SK-N-SH (cell line): Measurements from ENCODE around the gene ZIK1. TPM values are rescaled to one million over a fixed set of nuclear protein-coding genes. Genes with fewer than 3 reads are reported as not detected.

Source experiments
- CTCF ChIA-PET: fragments of 300-600, 350-600 bp; formaldehyde crosslinking; extraction: SDS; loops from one replicate; lab custom pipeline; 2021; lab: Yijun Ruan, JAX
- POLR2A ChIA-PET: fragments of 350-600 bp; sonication (Branson Sonifier 250); formaldehyde crosslinking; extraction: SDS; loops from one replicate; lab custom pipeline; 2020; ENCODE audit warnings: antibody characterized with exemption, inconsistent platforms; lab: Yijun Ruan, JAX
- DNase-seq: peaks from one replicate; pipeline ENCODE4 v3.0.0; 2012
- H2AFZ ChIP-seq: fragments of 200-600 bp; sonication (generic); 2 replicates; pipeline ENCODE4 v1.8.1; 2016; ENCODE audit warnings: antibody characterized with exemption, mild to moderate bottlenecking, low read depth
- H3F3A ChIP-seq: fragments of 200-600 bp; sonication (generic); replicated peaks from 2 replicates; pipeline ENCODE3; 2016; ENCODE audit warnings: antibody characterized with exemption, mild to moderate bottlenecking; ENCODE audit not compliant: insufficient read depth
- H3K27ac ChIP-seq, 2 experiments: fragments of 200-500 bp in 1 of 2; fragments of 200-600 bp in 1 of 2; sonication (Bioruptor generic) in 1 of 2; sonication (generic), shearing (Covaris generic) in 1 of 2; 2 replicates each; pipeline versions ENCODE4 v1.5.1 to v1.6.1; 2014 to 2016; ENCODE audit warnings: low read depth in 2 of 2, inconsistent platforms in 1 of 2, low read length in 1 of 2, mild to moderate bottlenecking in 1 of 2, mixed read lengths in 1 of 2
- H3K27me3 ChIP-seq: fragments of 200-600 bp; sonication (generic), shearing (Covaris generic); 2 replicates; pipeline ENCODE4 v1.6.1; 2016; ENCODE audit warnings: mixed run types; ENCODE audit not compliant: insufficient read depth
- H3K36me3 ChIP-seq, 2 experiments: fragments of 200-500 bp in 1 of 2; fragments of 200-600 bp in 1 of 2; sonication (Bioruptor generic) in 1 of 2; sonication (generic) in 1 of 2; replicated peaks in 1 of 2; 2 replicates each; pipeline versions ENCODE3 to v1.5.1; 2014 to 2016; ENCODE audit warnings: low read length in 1 of 2, mild to moderate bottlenecking in 1 of 2; ENCODE audit not compliant: insufficient read depth in 2 of 2, control insufficient read depth in 1 of 2
- H3K4me1 ChIP-seq, 2 experiments: fragments of 200-500 bp in 1 of 2; fragments of 200-600 bp in 1 of 2; sonication (Bioruptor generic) in 1 of 2; sonication (generic), shearing (Covaris generic) in 1 of 2; 2 replicates each; pipeline versions ENCODE4 v1.5.1 to v1.6.1; 2014 to 2016; ENCODE audit warnings: low read depth in 1 of 2, low read length in 1 of 2, mixed run types in 1 of 2; ENCODE audit not compliant: insufficient read depth in 2 of 2, control insufficient read depth in 1 of 2
- H3K4me2 ChIP-seq: fragments of 200-600 bp; sonication (generic), shearing (Covaris generic); 2 replicates; pipeline ENCODE4 v1.6.1; 2017; ENCODE audit warnings: mixed run types
- H3K4me3 ChIP-seq, 2 experiments: fragments of 200-500 bp in 1 of 2; fragments of 200-600 bp in 1 of 2; sonication (Bioruptor generic) in 1 of 2; sonication (generic), shearing (Covaris generic) in 1 of 2; 2 replicates each; pipeline versions ENCODE4 v1.5.1 to v1.8.1; 2014 to 2016; ENCODE audit warnings: low read depth in 2 of 2, inconsistent platforms in 1 of 2, low read length in 1 of 2, mild to moderate bottlenecking in 1 of 2, mixed read lengths in 1 of 2, moderate library complexity in 1 of 2
- H3K79me2 ChIP-seq: fragments of 200-600 bp; sonication (generic); 2 replicates; pipeline ENCODE4 v1.8.1; 2017; ENCODE audit warnings: mild to moderate bottlenecking; ENCODE audit not compliant: insufficient read depth
- H3K9ac ChIP-seq: fragments of 200-600 bp; sonication (generic); 2 replicates; pipeline ENCODE4 v1.6.1; 2017; ENCODE audit warnings: mixed run types
- H3K9me2 ChIP-seq: fragments of 200-600 bp; sonication (generic); 2 replicates; pipeline ENCODE4 v1.6.1; 2017; ENCODE audit warnings: mixed run types
- H3K9me3 ChIP-seq: fragments of 200-600 bp; sonication (generic); 2 replicates; pipeline ENCODE4 v1.6.1; 2017; ENCODE audit warnings: mixed run types, mild to moderate bottlenecking, moderate library complexity
- H4K20me1 ChIP-seq: fragments of 200-600 bp; sonication (generic); 2 replicates; pipeline ENCODE4 v1.6.1; 2017; ENCODE audit warnings: mild to moderate bottlenecking, mixed run types; ENCODE audit not compliant: insufficient read depth
- CHD2 ChIP-seq: fragments of 150-350 bp; IDR thresholded peaks from 2 replicates; pipeline ENCODE4 v1.6.1; 2018; ENCODE audit warnings: low read length; ENCODE audit not compliant: partially characterized antibody
- EZH2phosphoT487 ChIP-seq: fragments of 200-600 bp; sonication (generic); IDR thresholded peaks from 2 replicates; pipeline ENCODE4 v1.6.1; 2017; ENCODE audit warnings: low read depth, mixed run types, mild to moderate bottlenecking, antibody characterized with exemption, moderate library complexity, borderline replicate concordance
- FOXM1 ChIP-seq: IDR thresholded peaks from 2 replicates; pipeline ENCODE4 v1.4.0; 2012; ENCODE audit warnings: low read depth, mild to moderate bottlenecking
- GABPA ChIP-seq: IDR thresholded peaks from 2 replicates; pipeline ENCODE4 v1.4.0; 2012; ENCODE audit warnings: low read depth, mild to moderate bottlenecking
- GATA2 ChIP-seq: sonication (generic); formaldehyde crosslinking; IDR thresholded peaks from 2 replicates; pipeline ENCODE4 v1.5.0; 2020; ENCODE audit warnings: mild to moderate bottlenecking, missing genetic modification reagents
- JUND ChIP-seq: IDR thresholded peaks from 2 replicates; pipeline ENCODE4 v1.4.0; 2012
- MAX ChIP-seq: IDR thresholded peaks from 2 replicates; pipeline ENCODE4 v1.4.0; 2012; ENCODE audit warnings: low read depth
- NFIC ChIP-seq: IDR thresholded peaks from 2 replicates; pipeline ENCODE4 v1.4.0; 2012; ENCODE audit warnings: borderline replicate concordance
- NRF1 ChIP-seq: IDR thresholded peaks from 2 replicates; pipeline ENCODE4 v1.6.1; 2012; ENCODE audit warnings: low read depth, mild to moderate bottlenecking, low read length
- PBX3 ChIP-seq: IDR thresholded peaks from 2 replicates; pipeline ENCODE4; 2012
- POLR2AphosphoS5 ChIP-seq: IDR thresholded peaks from 2 replicates; pipeline ENCODE4 v1.6.1; 2012; ENCODE audit warnings: low read depth, low read length
- RCOR1 ChIP-seq: fragments of 150-350 bp; IDR thresholded peaks from 2 replicates; pipeline ENCODE4 v1.6.1; 2017; ENCODE audit warnings: antibody characterized with exemption, low read length
- RXRA ChIP-seq: IDR thresholded peaks from 2 replicates; pipeline ENCODE4 v1.4.0; 2012; ENCODE audit warnings: low read depth, mild to moderate bottlenecking, borderline replicate concordance
- SIN3A ChIP-seq: IDR thresholded peaks from 2 replicates; pipeline ENCODE4 v1.6.1; 2012; ENCODE audit warnings: low read depth, mild to moderate bottlenecking, low read length, moderate library complexity, borderline replicate concordance
- TAF1 ChIP-seq: IDR thresholded peaks from 2 replicates; pipeline ENCODE4 v1.6.1; 2012; ENCODE audit warnings: low read depth, mild to moderate bottlenecking, low read length, moderate library complexity, borderline replicate concordance
- TEAD4 ChIP-seq: IDR thresholded peaks from 2 replicates; pipeline ENCODE4 v1.4.0; 2012; ENCODE audit warnings: mild to moderate bottlenecking, borderline replicate concordance; ENCODE audit not compliant: insufficient read depth
- ZBTB33 ChIP-seq: IDR thresholded peaks from 2 replicates; pipeline ENCODE4 v1.4.0; 2012; ENCODE audit warnings: low read depth, borderline replicate concordance
- WGBS: methylation state at CpG from one replicate; pipeline ENCODE4 v1.1.6; 2017; ENCODE audit warnings: low lambda C conversion rate; 5-methylcytosine and 5-hydroxymethylcytosine counted together
- polyA plus RNA-seq, 3 experiments: library from polyadenylated mRNA; depleted of rRNA; stranded (reverse); fragments of >200 nt; gene quantifications; 2 replicates each; pipeline ENCODE4 v1.2.3, GENCODE V29; 2012
- TF ChIP-seq, protein P1 (sequence below): IDR thresholded peaks from 2 replicates; pipeline ENCODE4 v1.4.0; 2012; ENCODE audit warnings: low read depth, borderline replicate concordance
- TF ChIP-seq, protein P2 (sequence below): IDR thresholded peaks from 2 replicates; pipeline ENCODE4 v1.6.1; 2012; ENCODE audit warnings: mild to moderate bottlenecking, low read depth, low read length, moderate library complexity
- TF ChIP-seq, protein P3 (sequence below): fragments of 200-600 bp; sonication (generic); IDR thresholded peaks from 2 replicates; pipeline ENCODE4 v1.6.1; 2017; ENCODE audit warnings: antibody characterized with exemption, mild to moderate bottlenecking, moderate library complexity

The ZIK1 gene
- 2.1 and 2.4 TPM in 2 replicates for polyA plus RNA-seq (2012; rRNA removed)
- polyA plus RNA-seq (2012; cell fraction: cytosol; rRNA removed), result 2.2 and 3.2 TPM in 2 replicates
- 3.0 TPM in 2 replicates for polyA plus RNA-seq (2012; cell fraction: nucleus; rRNA removed)

DNA sequence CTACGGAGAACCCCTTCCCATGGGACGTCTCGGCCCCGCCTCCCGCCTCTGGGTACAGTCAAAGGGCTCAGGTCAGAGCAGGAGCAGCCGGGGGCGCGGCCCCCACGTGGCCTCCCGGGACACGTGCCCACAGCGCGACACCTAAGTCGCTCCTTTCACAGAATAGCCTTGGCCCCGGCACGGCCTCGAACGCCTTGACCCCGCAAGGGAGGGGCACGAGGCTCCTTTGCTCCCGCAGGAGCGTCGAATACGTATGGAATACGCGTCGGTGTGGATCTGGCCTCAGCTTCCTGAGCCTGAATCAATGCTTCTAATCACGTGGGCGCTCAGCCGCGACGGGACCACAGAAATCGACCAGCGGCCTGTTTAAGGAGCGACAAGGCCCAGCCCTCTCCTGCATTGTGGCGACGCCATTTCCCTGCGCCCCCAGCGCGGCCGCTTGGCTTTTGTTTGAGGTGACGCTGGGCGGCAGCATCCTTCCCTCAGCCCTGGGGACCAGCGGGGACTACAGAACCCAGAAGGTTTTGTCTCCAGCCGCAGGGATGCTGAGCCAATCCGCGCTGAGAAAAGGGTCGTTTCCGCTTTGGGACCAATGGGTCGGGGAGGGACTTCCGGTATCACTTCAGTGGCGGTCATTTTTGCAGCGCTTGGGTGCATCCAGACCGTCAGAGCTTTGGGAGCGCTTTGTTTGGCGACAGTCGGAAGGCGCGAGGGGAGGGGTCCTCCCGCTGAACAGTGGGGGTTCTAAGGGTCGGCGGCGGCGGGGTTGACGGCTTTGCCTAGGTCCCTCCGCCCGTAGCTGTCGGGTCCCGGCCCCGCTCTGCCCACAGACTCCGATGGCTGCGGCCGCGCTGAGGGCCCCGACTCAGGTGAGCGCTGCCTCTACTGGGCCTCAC is at the start of gene ZIK1:
TSS of gene ZIK1 (plus strand) at position 625 of the 896 bp plus-strand sequence. CDS start at position 837, 212 bp downstream.
- H3K4me2 ChIP-seq, result peak within 1 kb of the TSS; percentile 81
- DNase-seq, result peak; percentile 97
- no peaks in the 10 kb centered on the region for H4K20me1 ChIP-seq
- H3K9ac ChIP-seq, result peak within 1 kb of the TSS; percentile 58
- H3K27ac ChIP-seq, result peak within 1 kb of the TSS in 1 of 2 experiments; percentile 54; a peak in 1 of 4 replicates
- no peaks in the 10 kb centered on the region; the same call in 1 of the 2 replicates for H3K9me3 ChIP-seq
- H3K27me3 ChIP-seq, result no peaks in the 10 kb centered on the region
- peaks cover 3% of the 10 kb centered on the region for H3F3A ChIP-seq
- ChIA-PET CTCF (interaction anchor here (0.6 to 1.4 kb wide), 3 partner anchors 16 to 242 kb away, joined by 3 read pairs; partner anchors contain the start of gene ZNF530), POLR2A (interaction anchor here (1.0 kb wide), 1 partner anchor 30 kb away, joined by 4 read pairs; the partner anchor contains the start of gene ZNF134)
- H3K9me2 ChIP-seq, result no peaks in the 10 kb centered on the region
- peaks cover 0 to 8% of the 10 kb centered on the region in 2 experiments; a peak in 1 of 4 replicates for H3K4me1 ChIP-seq
- TF ChIP-seq POLR2AphosphoS5 (0 out of 2 replicates have a peak, but pooled peaks have one; percentile 15), MAX (peak; percentile 79), NFIC (no peak), GATA2 (CRISPR knock-in tag) (no peak), PBX3 (no peak), NRF1 (no peak), TEAD4 (no peak), TAF1 (no peak), RXRA (no peak), EZH2phosphoT487 (no peak), ZBTB33 (no peak), SIN3A (no peak), JUND (no peak), FOXM1 (no peak), CHD2 (peak; percentile 80), GABPA (peak; percentile 94), RCOR1 (no peak)
- TF ChIP-seq, protein P1, sequence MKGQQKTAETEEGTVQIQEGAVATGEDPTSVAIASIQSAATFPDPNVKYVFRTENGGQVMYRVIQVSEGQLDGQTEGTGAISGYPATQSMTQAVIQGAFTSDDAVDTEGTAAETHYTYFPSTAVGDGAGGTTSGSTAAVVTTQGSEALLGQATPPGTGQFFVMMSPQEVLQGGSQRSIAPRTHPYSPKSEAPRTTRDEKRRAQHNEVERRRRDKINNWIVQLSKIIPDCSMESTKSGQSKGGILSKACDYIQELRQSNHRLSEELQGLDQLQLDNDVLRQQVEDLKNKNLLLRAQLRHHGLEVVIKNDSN, result peak; percentile 45; the same call in 1 of the 2 replicates
- TF ChIP-seq, protein P2, sequence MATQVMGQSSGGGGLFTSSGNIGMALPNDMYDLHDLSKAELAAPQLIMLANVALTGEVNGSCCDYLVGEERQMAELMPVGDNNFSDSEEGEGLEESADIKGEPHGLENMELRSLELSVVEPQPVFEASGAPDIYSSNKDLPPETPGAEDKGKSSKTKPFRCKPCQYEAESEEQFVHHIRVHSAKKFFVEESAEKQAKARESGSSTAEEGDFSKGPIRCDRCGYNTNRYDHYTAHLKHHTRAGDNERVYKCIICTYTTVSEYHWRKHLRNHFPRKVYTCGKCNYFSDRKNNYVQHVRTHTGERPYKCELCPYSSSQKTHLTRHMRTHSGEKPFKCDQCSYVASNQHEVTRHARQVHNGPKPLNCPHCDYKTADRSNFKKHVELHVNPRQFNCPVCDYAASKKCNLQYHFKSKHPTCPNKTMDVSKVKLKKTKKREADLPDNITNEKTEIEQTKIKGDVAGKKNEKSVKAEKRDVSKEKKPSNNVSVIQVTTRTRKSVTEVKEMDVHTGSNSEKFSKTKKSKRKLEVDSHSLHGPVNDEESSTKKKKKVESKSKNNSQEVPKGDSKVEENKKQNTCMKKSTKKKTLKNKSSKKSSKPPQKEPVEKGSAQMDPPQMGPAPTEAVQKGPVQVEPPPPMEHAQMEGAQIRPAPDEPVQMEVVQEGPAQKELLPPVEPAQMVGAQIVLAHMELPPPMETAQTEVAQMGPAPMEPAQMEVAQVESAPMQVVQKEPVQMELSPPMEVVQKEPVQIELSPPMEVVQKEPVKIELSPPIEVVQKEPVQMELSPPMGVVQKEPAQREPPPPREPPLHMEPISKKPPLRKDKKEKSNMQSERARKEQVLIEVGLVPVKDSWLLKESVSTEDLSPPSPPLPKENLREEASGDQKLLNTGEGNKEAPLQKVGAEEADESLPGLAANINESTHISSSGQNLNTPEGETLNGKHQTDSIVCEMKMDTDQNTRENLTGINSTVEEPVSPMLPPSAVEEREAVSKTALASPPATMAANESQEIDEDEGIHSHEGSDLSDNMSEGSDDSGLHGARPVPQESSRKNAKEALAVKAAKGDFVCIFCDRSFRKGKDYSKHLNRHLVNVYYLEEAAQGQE, result no peak
- TF ChIP-seq, protein P3, sequence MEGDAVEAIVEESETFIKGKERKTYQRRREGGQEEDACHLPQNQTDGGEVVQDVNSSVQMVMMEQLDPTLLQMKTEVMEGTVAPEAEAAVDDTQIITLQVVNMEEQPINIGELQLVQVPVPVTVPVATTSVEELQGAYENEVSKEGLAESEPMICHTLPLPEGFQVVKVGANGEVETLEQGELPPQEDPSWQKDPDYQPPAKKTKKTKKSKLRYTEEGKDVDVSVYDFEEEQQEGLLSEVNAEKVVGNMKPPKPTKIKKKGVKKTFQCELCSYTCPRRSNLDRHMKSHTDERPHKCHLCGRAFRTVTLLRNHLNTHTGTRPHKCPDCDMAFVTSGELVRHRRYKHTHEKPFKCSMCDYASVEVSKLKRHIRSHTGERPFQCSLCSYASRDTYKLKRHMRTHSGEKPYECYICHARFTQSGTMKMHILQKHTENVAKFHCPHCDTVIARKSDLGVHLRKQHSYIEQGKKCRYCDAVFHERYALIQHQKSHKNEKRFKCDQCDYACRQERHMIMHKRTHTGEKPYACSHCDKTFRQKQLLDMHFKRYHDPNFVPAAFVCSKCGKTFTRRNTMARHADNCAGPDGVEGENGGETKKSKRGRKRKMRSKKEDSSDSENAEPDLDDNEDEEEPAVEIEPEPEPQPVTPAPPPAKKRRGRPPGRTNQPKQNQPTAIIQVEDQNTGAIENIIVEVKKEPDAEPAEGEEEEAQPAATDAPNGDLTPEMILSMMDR, result no peak
- H3K79me2 ChIP-seq, result peaks cover 5% of the 10 kb centered on the region; the same call in 1 of the 2 replicates
- peak within 1 kb of the TSS; percentile 90 for H2AFZ ChIP-seq
- peaks cover under 1 to 3% of the 10 kb centered on the region in 2 experiments for H3K36me3 ChIP-seq
- H3K4me3 ChIP-seq, result peak within 1 kb of the TSS; percentile 62
- 32% methylated on average over 24 of the region's 76 CpGs for WGBS
